Measurements from ENCODE around the gene FAM217B.

- TF ChIP-seq POLR2AphosphoS5 (IDR thresholded peaks at IDR 0.05; ENCODE audit: low read depth, low read length) (no peak), POLR2A (IDR thresholded peaks at IDR 0.05; ENCODE audit: low read depth, low read length) (no peak), TAF1 (IDR thresholded peaks at IDR 0.05; ENCODE audit: borderline replicate concordance, low read depth, low read length) (no peak)
Measured at GRCh38 chr20:59948212-59948611, 8.0 kb downstream of the FAM217B start.

Data from GM12892 (cell line).